ENCODE results near the gene SCN1B. TPM values are rescaled to one million over a fixed set of nuclear protein-coding genes. Genes with fewer than 3 reads are reported as not detected.

The SCN1B gene
- polyA plus RNA-seq, 2 of the 4 experiments (the other 2 are of a cell fraction): 11.0 to 11.3 TPM

GRCh38 chr19:35074426-35075201 lies 44.3 kb downstream of the SCN1B start:
- ChIA-PET POLR2A (no interaction called here), CTCF (interaction anchor here (0.7 to 2.9 kb wide), 7 partner anchors 10 to 40 kb away, joined by 3 to 13 read pairs (median 5); no protein-coding TSS in a partner anchor)
- Histone ChIP-seq H3K4me1 (no peaks in the 10 kb centered on the region), H3K4me3 (no peak overlapping the region), H3K9me3 (peaks cover 15% of the 10 kb centered on the region), H3K27ac (no peak overlapping the region), H3K4me2 (no peak overlapping the region)
- no peak for TF ChIP-seq CHD4 (IDR thresholded peaks at IDR 0.05; ENCODE audit: borderline replicate concordance)
- no peak for TF ChIP-seq RCOR1 (IDR thresholded peaks at IDR 0.05; ENCODE audit: low read depth, low read length)
- TF ChIP-seq EP300 (IDR thresholded peaks at IDR 0.05): no peak
- TF ChIP-seq HDAC2 (IDR thresholded peaks at IDR 0.05): no peak
- TF ChIP-seq SREBF2 (IDR thresholded peaks at IDR 0.05): no peak
- TF ChIP-seq SMC3 (IDR thresholded peaks at IDR 0.05): no peak
- TF ChIP-seq RAD21 (conservative IDR thresholded peaks at IDR 0.05 in 1 of 2, IDR thresholded peaks at IDR 0.05 in 1 of 2): no peak
- TF ChIP-seq, protein P1, sequence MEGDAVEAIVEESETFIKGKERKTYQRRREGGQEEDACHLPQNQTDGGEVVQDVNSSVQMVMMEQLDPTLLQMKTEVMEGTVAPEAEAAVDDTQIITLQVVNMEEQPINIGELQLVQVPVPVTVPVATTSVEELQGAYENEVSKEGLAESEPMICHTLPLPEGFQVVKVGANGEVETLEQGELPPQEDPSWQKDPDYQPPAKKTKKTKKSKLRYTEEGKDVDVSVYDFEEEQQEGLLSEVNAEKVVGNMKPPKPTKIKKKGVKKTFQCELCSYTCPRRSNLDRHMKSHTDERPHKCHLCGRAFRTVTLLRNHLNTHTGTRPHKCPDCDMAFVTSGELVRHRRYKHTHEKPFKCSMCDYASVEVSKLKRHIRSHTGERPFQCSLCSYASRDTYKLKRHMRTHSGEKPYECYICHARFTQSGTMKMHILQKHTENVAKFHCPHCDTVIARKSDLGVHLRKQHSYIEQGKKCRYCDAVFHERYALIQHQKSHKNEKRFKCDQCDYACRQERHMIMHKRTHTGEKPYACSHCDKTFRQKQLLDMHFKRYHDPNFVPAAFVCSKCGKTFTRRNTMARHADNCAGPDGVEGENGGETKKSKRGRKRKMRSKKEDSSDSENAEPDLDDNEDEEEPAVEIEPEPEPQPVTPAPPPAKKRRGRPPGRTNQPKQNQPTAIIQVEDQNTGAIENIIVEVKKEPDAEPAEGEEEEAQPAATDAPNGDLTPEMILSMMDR (IDR thresholded peaks at IDR 0.05): no peak
- TF ChIP-seq MYC (IDR thresholded peaks at IDR 0.05; ENCODE audit: borderline replicate concordance, low read length): no peak
- no peak for TF ChIP-seq ATOH8 (CRISPR knock-in tag; IDR thresholded peaks at IDR 0.05; ENCODE audit: low read depth)
- no peak for TF ChIP-seq POLR2AphosphoS2 (conservative IDR thresholded peaks at IDR 0.05; ENCODE audit: low read length)
- no peak for TF ChIP-seq TP53 (CRISPR knock-in tag; IDR thresholded peaks at IDR 0.05)
- TF ChIP-seq CBX2 (IDR thresholded peaks at IDR 0.05; ENCODE audit: borderline replicate concordance, low read depth): no peak
- ATAC-seq: peak in 1 of 2 experiments; percentile 30; a peak in 3 of 6 replicates
- WGBS (ENCODE audit: missing lambda C conversion rate): 57% methylated on average over 19 of the region's 21 CpGs
- DNase-seq (ENCODE audit: low read depth in 1 of 2, low spot score in 1 of 2): no peak
- no peak for FAIRE-seq

GRCh38 chr19:35075202-35076025 lies 45.1 kb downstream of the SCN1B start:
- no peak for FAIRE-seq
- DNase-seq (ENCODE audit: low read depth in 1 of 2, low spot score in 1 of 2): no peak
- Histone ChIP-seq H3K4me2 (no peak overlapping the region), H3K27ac (no peak overlapping the region), H3K9me3 (peaks cover 8% of the 10 kb centered on the region), H3K4me1 (no peaks in the 10 kb centered on the region), H3K4me3 (no peak overlapping the region)
- POLR2A ChIA-PET: no interaction called here
- 60% methylated on average over 21 of the region's 21 CpGs for WGBS (ENCODE audit: missing lambda C conversion rate)
- ATAC-seq: no peak
- TF ChIP-seq HOXA7 (CRISPR knock-in tag; IDR thresholded peaks at IDR 0.05): no peak
- TF ChIP-seq HEYL (CRISPR knock-in tag; IDR thresholded peaks at IDR 0.05): no peak
- no peak for TF ChIP-seq ZNF302 (CRISPR knock-in tag; IDR thresholded peaks at IDR 0.05)
- TF ChIP-seq MAZ (IDR thresholded peaks at IDR 0.05; ENCODE audit: borderline replicate concordance, low read depth, low read length): no peak
- no peak for TF ChIP-seq BHLHE40 (IDR thresholded peaks at IDR 0.05; ENCODE audit: low read depth, low read length)
- no peak for TF ChIP-seq TP53 (CRISPR knock-in tag; IDR thresholded peaks at IDR 0.05)
- no peak for TF ChIP-seq BCL3 (IDR thresholded peaks at IDR 0.05)
- no peak for TF ChIP-seq FOXS1 (CRISPR knock-in tag; IDR thresholded peaks at IDR 0.05)
- TF ChIP-seq ATOH8 (CRISPR knock-in tag; IDR thresholded peaks at IDR 0.05; ENCODE audit: low read depth): no peak
- TF ChIP-seq TFCP2L1 (CRISPR knock-in tag; IDR thresholded peaks at IDR 0.05): no peak
- no peak for TF ChIP-seq MAFK (IDR thresholded peaks at IDR 0.05; ENCODE audit: partially characterized antibody)
- TF ChIP-seq CBX8 (IDR thresholded peaks at IDR 0.05): no peak
- TF ChIP-seq GATA3 (IDR thresholded peaks at IDR 0.05; ENCODE audit: borderline replicate concordance): no peak
- TF ChIP-seq, protein P2, sequence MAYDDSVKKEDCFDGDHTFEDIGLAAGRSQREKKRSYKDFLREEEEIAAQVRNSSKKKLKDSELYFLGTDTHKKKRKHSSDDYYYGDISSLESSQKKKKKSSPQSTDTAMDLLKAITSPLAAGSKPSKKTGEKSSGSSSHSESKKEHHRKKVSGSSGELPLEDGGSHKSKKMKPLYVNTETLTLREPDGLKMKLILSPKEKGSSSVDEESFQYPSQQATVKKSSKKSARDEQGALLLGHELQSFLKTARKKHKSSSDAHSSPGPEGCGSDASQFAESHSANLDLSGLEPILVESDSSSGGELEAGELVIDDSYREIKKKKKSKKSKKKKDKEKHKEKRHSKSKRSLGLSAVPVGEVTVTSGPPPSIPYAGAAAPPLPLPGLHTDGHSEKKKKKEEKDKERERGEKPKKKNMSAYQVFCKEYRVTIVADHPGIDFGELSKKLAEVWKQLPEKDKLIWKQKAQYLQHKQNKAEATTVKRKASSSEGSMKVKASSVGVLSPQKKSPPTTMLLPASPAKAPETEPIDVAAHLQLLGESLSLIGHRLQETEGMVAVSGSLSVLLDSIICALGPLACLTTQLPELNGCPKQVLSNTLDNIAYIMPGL (CRISPR knock-in tag; IDR thresholded peaks at IDR 0.05; ENCODE audit: borderline replicate concordance): no peak
- no peak for TF ChIP-seq E2F6 (IDR thresholded peaks at IDR 0.05; ENCODE audit: borderline replicate concordance, low read depth)
- CTCF ChIA-PET: interaction anchor here (1.0 to 9.0 kb wide), 5 partner anchors 8 to 67 kb away, joined by 5 to 64 read pairs (median 10); no protein-coding TSS in a partner anchor
